Left kidney (tissue), 2 donors: ENCODE measurements around the gene SLIT3. TPM values are rescaled to one million over a fixed set of nuclear protein-coding genes. Genes with fewer than 3 reads are reported as not detected.
A peak's percentile ranks its signal among the peaks of the same experiment; 100 is the strongest.

Experiments
- DNase-seq: peaks from one replicate; pipeline ENCODE4 v3.0.0-alpha.2; 2013
- polyA plus RNA-seq: library from polyadenylated mRNA; unstranded; fragments of 120-200 nt; gene quantifications from one replicate; pipeline ENCODE4 v1.2.1, GENCODE V29; 2013; ENCODE audit not compliant: insufficient read length

SLIT3 gene
- polyA plus RNA-seq, 1 donor = 51.5 TPM

DNA sequence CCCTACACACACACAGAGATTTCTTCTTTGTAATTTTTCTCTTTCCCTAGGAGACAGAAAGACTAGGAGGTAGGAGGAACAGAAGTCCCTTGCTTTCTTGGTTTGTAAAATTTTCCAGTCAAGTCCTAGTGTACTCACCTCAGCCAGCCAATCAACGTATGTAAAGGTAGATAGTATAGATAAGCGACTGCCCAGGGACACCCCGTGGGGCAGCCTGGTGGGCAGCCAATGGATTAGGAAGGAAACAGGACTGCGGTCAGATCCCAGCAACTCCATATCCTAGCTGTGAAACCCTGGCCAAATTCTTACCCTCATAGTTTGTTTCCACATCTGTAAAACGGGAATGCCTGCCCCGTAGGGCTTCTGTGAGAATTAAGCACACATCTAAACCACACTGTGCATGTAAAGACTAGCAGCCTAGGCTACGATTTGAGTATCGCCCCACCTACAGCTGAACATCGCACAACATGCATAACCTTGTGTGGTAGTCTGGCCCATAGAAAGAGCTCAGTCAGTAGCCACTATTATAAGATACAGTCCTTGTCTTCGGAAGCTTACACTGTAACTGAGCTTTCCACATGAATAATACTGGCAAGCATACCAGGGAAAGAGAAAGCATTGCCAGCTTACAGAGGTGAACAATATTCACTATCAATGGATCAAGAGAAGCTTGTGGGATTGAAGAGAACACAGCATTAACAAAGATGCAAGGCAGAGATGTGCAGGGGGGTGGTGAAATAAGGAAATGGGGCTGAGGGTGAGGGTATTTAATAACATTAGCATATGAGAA, 368.3 kb downstream of the SLIT3 start:
- DNase-seq = no peak

DNA sequence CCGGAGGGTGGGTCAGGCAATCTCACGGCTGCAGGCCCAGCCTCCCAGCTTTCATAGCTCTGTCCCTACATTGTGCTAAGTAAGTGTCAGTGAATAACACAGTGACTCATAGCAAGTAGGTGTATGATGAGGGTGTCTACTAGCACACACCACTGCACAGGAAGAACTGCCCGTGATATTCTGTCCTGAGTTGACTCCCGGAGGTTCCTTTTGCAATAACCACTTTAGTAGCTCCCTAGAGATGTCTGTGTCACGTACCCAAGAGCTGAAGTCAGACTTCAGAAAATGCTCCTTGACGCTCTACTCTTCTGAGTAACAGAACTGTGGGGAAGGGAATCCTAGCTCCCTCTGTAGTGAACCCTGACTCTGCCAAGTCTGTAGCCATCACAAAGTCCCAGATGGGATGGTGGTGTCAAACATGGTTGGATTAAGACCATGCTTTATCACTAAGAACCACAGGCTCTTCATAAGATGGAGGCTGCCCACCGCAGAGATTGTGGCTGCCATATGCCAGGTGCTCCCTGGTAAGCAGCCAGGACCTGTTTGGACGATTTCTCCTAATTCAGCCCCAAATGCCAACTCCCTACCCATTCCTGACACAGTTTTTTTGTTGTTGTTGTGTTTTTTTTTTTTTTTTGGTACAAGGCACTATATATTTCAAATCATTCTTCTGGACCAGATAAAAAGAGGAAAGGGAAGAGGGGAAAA, 369.1 kb downstream of the SLIT3 start:
- no peak for DNase-seq

DNA sequence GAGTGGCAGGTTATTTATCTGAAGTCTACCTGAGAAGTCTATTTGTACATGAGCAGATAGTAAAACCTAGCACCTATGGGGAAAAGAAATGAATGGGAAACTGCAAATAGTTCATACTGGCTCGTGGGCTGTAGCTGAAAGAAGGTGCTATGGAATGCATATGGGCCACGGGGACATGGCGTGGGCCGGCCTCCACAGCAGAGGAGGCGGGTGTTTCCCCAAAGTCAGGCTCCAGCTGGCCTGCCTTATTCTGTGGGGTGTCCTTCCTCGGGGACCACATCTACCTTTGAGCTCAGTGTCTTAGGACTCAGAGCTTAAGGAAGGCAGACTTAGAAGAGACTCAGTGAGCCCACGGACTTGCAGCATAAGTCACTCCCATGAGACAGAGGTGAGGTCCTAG, 371.3 kb downstream of the SLIT3 start:
- no peak for DNase-seq

DNA sequence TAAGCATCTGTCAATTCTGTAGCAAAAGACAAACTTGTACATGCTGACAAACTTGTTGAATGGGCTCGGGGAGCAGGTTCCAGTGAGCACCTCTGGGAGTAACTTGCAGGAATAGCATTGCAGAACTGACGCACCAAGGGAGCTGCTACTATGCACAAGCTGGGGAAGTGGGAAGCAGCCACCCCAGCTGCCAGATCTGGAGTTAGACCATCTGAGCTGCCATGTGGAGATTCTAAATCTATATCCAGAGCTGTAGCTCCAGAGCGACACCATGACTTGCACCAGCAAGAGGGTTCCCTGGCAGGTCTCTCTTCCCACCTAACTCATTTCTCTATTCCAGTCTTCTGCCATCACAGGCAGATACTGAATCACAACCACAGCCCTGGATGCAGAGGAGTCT, 375.8 kb downstream of the SLIT3 start:
- DNase-seq = no peak

DNA sequence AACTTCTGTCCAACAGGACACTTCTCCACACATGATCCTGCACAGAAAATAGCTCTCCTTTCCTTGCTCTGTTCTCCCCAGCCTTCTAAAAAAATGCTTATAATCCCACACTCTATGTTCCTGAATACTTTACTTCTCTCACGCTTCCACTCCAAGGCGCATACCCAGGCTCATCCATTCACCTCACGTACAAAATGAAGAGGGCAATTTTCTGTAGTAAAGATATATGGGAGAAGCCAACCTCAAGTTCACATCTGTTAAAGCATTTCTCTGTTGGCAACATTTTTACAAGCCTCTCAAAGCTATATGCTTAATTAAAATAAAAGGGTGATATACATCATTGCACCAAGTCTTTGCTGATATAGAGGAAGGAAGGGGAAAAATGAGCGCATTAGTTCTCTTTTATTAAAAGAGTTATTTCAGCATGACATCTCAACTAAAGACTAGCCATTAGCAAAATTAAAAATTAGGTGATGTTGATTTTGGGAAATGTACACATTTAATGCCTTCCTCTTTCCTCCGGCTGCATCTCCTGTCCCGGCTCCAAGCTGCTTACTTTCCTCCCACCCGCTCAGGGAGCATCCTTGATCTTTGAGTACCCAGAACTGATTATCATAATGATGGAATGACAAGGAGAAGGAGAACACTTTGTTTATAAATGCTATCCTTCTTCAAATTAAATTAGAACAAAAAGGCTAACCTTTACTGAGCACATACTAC, 379.6 kb downstream of the SLIT3 start:
- DNase-seq = no peak

DNA sequence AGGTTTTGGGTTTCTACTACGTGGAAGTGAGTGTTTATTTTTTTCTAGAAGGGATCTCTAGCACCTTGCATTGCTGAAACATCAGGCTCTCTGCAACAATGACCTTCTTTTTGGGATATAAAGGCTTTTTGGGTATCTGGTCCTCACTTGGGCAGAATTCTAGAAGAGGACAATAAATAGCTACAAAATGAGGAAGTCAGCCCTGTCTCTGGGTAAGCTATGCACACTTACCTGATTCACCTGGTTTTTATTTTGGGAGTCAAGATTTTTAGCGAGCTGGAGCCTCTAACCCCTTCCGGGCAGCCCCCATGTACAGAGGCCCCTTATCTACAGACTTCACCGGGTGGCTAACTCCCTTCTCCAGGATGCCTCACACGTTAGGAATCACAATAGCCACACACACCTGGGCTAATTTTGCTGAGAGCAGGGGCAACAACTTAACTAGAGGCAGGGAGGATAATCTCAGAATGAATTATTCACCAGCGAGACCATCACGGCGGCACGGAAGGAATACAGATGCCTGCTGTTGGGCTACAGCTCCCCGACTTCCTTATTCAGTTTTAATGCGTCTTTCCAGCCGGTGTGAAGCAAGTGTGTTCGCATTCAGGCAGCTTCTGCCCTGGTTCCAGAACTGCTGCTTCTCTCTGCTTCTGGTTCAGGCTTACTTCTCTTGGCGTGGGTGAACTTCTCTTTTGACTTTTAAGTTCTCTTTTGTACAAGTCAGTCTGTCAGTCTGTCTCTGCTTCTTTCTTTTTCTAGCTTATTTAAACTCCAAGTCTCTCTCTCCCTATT, 380.7 kb downstream of the SLIT3 start:
- no peak for DNase-seq

DNA sequence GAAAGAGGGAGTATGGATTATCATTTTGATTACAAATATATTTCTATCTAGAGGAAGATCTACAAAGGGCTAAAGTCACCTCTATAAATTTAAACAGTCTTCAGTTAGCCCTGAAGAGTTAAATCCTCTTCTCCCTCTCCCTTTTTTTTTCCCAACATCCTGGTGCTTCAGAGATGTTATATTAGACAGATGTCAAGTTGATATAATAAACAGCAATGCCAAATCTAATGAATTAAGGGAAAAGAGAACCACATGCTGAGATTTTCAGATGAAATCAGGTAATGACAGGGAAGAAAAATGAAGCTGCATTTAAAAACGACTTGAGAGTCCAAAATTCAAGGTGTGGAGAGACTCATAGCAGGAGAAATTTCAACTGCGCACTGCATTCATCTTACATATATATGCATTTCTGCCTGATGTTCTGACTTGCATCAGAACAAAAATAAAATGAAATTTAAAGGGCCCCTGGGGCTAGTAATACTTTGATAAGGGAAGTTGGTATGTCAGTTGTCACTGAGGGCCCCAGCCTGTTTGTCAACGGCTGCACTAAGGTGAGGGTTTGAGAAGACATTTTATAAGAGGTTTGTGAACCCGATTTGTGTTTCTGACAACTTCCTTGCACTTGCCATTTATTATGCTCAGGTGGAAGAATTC, 382.9 kb downstream of the SLIT3 start:
- no peak for DNase-seq

DNA sequence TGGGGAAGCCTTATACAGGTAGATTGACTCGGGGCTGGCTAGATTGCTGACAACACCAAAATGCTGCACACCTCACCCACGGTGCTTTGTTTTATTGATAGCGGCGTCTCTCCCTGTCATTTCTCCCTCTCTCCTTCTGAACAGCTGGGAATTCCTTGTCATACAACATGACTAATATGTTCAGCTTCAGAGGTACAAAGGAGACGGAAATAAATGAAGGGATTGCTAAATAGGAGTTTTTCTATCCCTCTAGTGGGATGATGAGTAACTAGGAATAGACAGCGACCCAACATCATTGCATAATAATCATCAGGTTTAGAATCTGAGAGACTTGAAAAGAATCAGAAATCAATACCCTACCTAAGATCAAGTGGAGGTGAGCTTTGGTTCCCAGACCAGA, 384.1 kb downstream of the SLIT3 start:
- no peak for DNase-seq

DNA sequence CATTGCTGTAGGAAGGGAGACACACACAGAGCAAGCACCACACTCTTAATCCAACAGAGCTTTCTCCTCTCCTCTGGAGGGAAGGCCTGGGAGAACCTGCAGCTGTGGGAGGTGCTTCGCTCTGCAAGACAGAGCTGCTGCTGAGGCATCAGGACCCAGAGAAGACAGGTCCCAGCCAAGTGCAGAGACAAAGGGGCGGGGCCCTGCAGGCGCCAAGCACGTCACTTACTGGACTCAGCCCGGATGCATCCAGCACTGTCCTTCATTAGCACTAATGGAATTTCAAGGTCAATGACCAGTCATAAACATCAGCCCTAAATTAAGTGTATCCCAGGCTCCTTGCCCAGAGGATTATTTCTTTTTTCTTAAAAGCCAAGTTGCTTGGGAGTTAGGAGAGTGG, 384.7 kb downstream of the SLIT3 start:
- DNase-seq = peak; percentile 67

DNA sequence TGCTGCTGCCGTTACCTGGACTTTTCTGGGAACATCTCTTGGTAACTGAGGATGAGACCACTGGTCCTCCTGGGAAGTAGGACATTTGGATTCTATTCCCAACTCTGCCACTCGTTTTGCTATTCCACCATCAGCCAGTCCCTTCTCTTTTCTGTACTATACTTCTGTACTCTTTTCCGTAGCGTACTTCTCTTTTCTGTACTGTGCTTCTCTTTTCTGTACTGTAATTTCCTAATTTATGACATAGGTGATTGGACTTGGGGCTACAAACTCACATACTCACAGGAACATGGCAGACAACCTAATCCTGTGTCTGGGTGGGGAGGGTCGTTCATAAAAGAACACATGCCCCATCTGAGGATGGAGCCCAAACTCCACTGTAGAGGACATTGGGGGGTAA, 386.4 kb downstream of the SLIT3 start:
- no peak for DNase-seq

DNA sequence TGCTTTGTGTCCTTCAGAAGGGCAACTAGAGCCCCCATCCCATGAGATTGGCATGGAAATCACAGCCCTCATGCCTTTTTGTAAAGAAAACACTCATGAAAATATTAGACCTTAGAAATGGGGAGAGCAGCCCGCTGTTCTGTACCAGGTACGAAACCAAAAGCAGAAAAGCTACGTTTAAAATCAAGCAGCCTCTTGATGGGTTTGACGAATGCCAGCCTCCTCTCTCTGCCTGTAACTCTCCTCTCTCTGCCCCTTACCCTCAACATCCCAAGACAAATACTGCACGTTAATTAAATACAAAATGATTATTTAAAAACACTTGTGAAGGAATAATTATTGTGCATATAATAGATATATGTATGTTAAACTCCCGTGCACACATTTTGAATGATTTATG, 390.1 kb downstream of the SLIT3 start:
- DNase-seq = no peak

DNA sequence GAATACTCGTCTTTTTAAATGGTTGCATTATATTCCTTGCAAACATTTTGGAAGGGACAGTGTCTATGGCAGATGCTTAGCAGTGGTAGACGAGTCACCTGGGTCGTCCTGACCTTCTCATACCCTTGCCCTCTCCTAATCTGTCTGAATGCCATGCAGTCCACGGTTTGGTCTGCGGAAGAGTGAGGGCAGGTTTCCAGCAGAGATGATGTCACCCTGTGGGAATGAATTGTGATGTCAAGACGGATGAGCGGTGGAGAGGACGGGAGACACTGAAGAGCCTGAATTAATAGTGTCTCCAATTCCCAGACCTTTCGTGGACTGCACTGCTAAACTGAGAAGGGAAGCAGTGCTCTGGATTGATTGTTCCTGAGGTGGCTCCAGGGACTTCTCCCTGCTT, 392.7 kb downstream of the SLIT3 start:
- DNase-seq = no peak

DNA sequence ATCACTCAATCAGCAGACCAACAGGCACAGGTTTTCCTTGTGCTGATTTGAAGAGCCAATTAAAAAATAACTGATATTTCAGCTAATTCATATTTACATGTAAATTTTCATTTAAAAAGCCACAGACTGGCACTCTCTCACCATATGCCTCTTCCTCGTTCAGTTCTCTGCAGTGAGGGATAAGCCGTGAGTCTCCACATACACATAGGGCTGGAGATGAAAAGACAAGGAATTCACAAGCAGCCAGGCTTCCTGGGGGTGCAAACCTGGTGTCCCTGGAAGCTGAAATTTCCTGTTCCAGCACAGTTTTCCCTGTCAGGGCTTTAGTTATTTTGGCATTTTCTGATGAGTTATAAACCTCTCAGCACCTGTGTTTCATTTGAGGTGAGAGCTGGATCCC, 397.9 kb downstream of the SLIT3 start:
- DNase-seq = no peak

DNA sequence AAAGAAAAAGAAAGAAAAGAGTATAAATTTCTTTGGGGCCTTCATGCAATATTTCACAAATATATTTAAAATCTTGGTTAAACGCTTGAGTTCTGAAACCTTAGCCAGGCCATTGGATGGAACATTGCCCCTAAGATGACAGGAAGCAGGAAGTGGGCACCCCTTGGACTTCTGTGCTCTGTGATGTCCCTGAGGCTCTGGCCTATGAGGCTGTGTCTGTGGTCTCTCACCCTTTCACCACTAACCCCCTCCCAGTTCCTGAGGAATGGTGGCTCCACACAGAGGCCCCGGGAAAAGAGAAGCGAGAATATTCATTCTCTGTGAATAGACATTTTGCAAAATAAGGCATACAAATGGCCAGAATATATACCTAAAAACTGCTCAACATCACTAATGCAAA, 401.3 kb downstream of the SLIT3 start:
- DNase-seq = no peak

DNA sequence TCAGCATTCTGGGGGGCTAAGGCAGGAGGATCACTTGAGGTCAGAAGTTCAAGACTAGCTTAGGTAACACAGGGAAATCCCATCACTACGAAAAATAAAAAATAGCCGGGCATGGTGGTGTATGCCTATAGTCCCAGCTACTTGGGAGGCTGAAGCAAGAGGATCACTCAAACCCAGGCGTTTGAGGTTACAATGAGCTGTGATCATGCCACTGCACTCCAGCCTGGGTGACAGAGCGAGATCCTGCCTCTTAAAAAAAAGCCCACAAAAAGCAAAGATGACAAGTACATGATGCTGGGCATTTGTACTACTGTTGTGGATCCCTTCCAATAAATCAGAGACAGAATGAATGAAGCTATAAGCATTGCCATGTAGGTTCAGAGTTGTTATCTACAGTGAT, 401.7 kb downstream of the SLIT3 start:
- no peak for DNase-seq

DNA sequence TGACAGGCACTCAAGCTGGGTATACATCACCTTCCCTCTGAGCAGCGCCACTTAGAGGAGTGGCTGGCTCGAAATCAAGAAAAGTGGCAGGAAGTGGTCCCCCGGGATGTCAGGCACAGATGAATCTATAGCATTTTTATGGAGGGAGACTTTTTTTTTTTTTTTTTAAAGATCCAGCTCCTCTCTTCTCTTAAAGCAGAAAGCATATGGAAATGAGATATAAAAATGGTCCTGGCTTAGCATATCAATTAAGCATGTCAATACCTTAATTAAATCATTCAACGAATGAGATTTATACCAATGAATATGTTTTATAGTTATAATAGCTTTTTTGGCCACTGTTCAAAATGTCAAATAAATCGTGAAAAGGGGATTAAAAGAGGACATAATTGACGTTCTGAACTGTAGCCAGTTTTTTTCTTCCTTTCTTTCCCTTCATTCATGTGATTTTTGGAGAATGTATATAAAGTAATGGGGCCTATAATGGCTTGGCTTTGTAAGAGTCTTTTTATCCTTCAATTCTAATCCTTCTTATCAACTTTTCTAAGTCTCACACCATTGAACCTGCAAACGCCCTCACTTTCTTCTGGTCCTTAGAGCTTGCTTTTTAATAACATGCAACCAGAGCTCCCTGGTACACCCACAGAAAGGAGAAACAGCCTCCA, 402.6 kb downstream of the SLIT3 start:
- no peak for DNase-seq

DNA sequence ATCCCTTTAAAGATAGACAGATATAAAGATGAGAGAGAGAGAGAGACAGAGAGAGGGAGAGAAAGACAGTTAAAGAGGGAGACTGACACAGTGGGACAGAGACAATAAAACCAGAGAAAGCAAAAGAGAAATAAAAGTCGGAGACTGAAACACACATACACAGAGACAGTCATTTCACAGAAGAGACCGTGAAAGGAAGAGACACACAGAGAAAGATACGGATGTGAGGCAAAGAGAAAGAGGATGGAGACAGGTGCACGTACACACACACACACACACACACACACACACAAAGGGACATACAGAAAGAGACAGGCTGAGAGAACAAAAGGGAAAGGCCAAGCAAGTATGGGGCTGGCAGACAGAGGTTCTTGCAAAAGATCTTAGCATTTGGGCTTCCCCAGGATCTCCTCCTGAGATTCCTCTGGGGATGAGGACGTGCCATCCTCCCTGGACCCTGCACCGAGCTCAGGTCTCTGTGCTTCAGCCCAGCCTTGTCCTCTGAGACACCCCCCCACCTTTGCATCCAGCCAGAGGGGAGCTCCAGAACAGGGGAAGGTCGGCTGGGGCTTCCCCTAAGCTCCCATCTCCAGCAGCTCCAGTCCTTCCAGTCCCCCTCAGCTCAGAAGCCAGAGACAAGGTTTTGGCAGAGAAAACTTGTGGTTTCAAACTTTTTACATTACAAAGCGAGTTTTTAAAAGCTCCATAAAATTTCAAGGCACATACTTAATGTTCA, 403.4 kb downstream of the SLIT3 start:
- no peak for DNase-seq

DNA sequence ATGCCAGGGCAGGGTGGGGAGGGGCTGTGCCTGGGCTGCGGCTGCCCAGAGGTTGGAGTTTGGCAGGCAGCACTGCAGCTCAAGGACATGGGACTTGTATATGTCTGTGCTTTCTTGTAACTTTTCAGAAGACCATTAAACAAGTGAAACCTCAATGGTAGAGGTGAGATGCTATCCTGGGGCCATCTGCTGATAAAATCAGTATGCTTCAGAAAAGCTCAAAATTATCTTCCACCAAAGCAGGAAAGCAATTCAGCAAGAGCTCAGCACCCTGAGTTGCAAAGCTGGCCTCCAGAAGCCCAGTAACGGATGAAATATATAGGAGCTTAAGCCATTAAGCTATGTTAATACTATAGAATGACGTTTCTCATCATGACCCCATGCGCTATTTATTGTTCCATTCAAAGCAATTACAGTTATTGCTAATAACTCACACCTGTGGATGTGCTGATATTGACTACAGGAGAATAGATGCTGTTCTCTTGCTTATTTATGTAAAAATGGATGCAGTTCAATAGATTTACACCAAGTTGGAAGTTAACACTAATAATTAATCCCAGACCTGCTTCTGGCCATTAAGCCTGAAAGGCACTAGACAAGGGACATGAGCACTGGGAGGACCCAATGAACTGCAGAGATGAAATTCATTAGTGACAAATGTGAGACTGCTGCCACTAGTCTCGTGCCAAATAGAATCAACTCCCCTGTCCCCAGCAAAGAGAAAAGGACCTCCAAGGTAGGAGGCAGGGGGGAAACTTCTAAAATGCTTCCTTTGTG, 405.5 kb downstream of the SLIT3 start:
- no peak for DNase-seq

DNA sequence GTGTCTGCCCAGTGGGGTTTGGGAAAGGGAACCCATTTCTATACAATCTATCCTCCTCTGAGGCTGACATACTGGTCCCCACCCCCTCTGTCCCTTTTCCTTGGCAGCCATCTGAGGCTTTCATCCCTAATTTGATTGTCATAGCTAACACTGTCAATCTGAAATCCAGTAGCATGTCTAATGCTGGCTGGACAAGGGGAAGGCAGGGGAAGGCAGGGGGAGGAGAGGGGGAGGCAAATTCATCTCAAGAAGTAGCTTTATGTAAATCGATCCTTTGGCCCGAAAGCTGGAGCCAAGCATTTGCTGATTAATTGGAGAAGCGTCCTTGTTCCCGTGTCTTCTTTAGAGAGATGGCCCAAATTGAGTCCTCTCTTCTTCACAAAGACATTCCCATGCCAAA, 407.7 kb downstream of the SLIT3 start:
- no peak for DNase-seq
